ENCODE results near the gene RHBDD1. TPM values are rescaled to one million over a fixed set of nuclear protein-coding genes. Genes with fewer than 3 reads are reported as not detected.

Gene RHBDD1
- total and polyA plus RNA-seq, 2 experiments from 2014 or later: 20.1 to 20.9 TPM

GRCh38 chr2:226913641-226914040, 77.8 kb downstream of the RHBDD1 start:
- no peak for TF ChIP-seq EZH2phosphoT487 (IDR thresholded peaks at IDR 0.05; ENCODE audit: low read depth, severe bottlenecking, unreplicated experiment)
- no peak for TF ChIP-seq EZH2 (IDR thresholded peaks at IDR 0.05; ENCODE audit: borderline replicate concordance)
- no peak for TF ChIP-seq CTCF (IDR thresholded peaks at IDR 0.05; ENCODE audit: poor library complexity)
- H3K36me3 ChIP-seq (replicated peaks; ENCODE audit: insufficient read depth, low read depth): no peaks in the 10 kb centered on the region
- no peaks in the 10 kb centered on the region for H3K9me2 ChIP-seq (replicated peaks; ENCODE audit: insufficient read depth)
- no peaks in the 10 kb centered on the region for H3K9me3 ChIP-seq (ENCODE audit: low read depth)
- no peak overlapping the region for H2AFZ ChIP-seq
- H3K27ac ChIP-seq: no peak overlapping the region
- H3K4me3 ChIP-seq: no peak overlapping the region
- H3K27me3 ChIP-seq: no peaks in the 10 kb centered on the region
- H4K20me1 ChIP-seq (ENCODE audit: insufficient read depth, poor library complexity, severe bottlenecking): no peaks in the 10 kb centered on the region
- DNase-seq (ENCODE audit: low spot score): no peak
- H3K4me1 ChIP-seq (ENCODE audit: insufficient read depth): peaks cover 7% of the 10 kb centered on the region
- H3K4me2 ChIP-seq: no peak overlapping the region
- no peaks in the 10 kb centered on the region for H3K79me2 ChIP-seq

- Histone ChIP-seq H3K79me2 (no peaks in the 10 kb centered on the region), H3K4me1 (ENCODE audit: insufficient read depth) (no peaks in the 10 kb centered on the region), H3K9me2 (replicated peaks; ENCODE audit: insufficient read depth) (no peaks in the 10 kb centered on the region), H3K27ac (no peak overlapping the region), H3K36me3 (replicated peaks; ENCODE audit: insufficient read depth, low read depth) (no peaks in the 10 kb centered on the region), H4K20me1 (ENCODE audit: insufficient read depth, poor library complexity, severe bottlenecking) (no peaks in the 10 kb centered on the region), H3K4me3 (no peak overlapping the region), H3K27me3 (no peaks in the 10 kb centered on the region), H3K4me2 (no peak overlapping the region), H2AFZ (no peak overlapping the region), H3K9me3 (ENCODE audit: low read depth) (no peaks in the 10 kb centered on the region)
- DNase-seq (ENCODE audit: low spot score): no peak
- no peak for TF ChIP-seq EZH2 (IDR thresholded peaks at IDR 0.05; ENCODE audit: borderline replicate concordance)
- TF ChIP-seq CTCF (IDR thresholded peaks at IDR 0.05; ENCODE audit: poor library complexity): no peak
- no peak for TF ChIP-seq EZH2phosphoT487 (IDR thresholded peaks at IDR 0.05; ENCODE audit: low read depth, severe bottlenecking, unreplicated experiment)
- WGBS (ENCODE audit: low lambda C conversion rate, missing lambda C conversion rate): 75% methylated on average over 6 of the region's 6 CpGs
Measured at GRCh38 chr2:226915846-226916360, 80.0 kb downstream of the RHBDD1 start.

- Histone ChIP-seq H3K79me2 (no peaks in the 10 kb centered on the region), H2AFZ (no peak overlapping the region), H4K20me1 (ENCODE audit: insufficient read depth, poor library complexity, severe bottlenecking) (no peaks in the 10 kb centered on the region), H3K9me3 (ENCODE audit: low read depth) (no peaks in the 10 kb centered on the region), H3K27ac (no peak overlapping the region), H3K9me2 (replicated peaks; ENCODE audit: insufficient read depth) (no peaks in the 10 kb centered on the region), H3K36me3 (replicated peaks; ENCODE audit: insufficient read depth, low read depth) (no peaks in the 10 kb centered on the region), H3K4me3 (no peak overlapping the region), H3K4me2 (no peak overlapping the region), H3K4me1 (ENCODE audit: insufficient read depth) (no peaks in the 10 kb centered on the region), H3K27me3 (no peaks in the 10 kb centered on the region)
- no peak for TF ChIP-seq EZH2phosphoT487 (IDR thresholded peaks at IDR 0.05; ENCODE audit: low read depth, severe bottlenecking, unreplicated experiment)
- no peak for TF ChIP-seq CTCF (IDR thresholded peaks at IDR 0.05; ENCODE audit: poor library complexity)
- no peak for TF ChIP-seq EZH2 (IDR thresholded peaks at IDR 0.05; ENCODE audit: borderline replicate concordance)
- WGBS (ENCODE audit: low lambda C conversion rate, missing lambda C conversion rate): 89% methylated on average over 1 of the region's 1 CpG
- no peak for DNase-seq (ENCODE audit: low spot score)
Measured at GRCh38 chr2:226916669-226917068, 80.8 kb downstream of the RHBDD1 start.

GRCh38 chr2:226932443-226932842, 96.6 kb downstream of the RHBDD1 start:
- no peaks in the 10 kb centered on the region for H3K36me3 ChIP-seq (replicated peaks; ENCODE audit: insufficient read depth, low read depth)
- H3K4me2 ChIP-seq: no peak overlapping the region
- no peak overlapping the region for H3K27ac ChIP-seq
- no peaks in the 10 kb centered on the region for H3K79me2 ChIP-seq
- no peak overlapping the region for H2AFZ ChIP-seq
- no peaks in the 10 kb centered on the region for H4K20me1 ChIP-seq (ENCODE audit: insufficient read depth, poor library complexity, severe bottlenecking)
- no peaks in the 10 kb centered on the region for H3K27me3 ChIP-seq
- no peaks in the 10 kb centered on the region for H3K4me1 ChIP-seq (ENCODE audit: insufficient read depth)
- no peaks in the 10 kb centered on the region for H3K9me2 ChIP-seq (replicated peaks; ENCODE audit: insufficient read depth)
- H3K4me3 ChIP-seq: no peak overlapping the region
- no peaks in the 10 kb centered on the region for H3K9me3 ChIP-seq (ENCODE audit: low read depth)
- no peak for TF ChIP-seq CTCF (IDR thresholded peaks at IDR 0.05; ENCODE audit: poor library complexity)
- no peak for TF ChIP-seq EZH2phosphoT487 (IDR thresholded peaks at IDR 0.05; ENCODE audit: low read depth, severe bottlenecking, unreplicated experiment)
- no peak for TF ChIP-seq EZH2 (IDR thresholded peaks at IDR 0.05; ENCODE audit: borderline replicate concordance)
- DNase-seq (ENCODE audit: low spot score): no peak
- WGBS (ENCODE audit: low lambda C conversion rate, missing lambda C conversion rate): 87% methylated on average over 5 of the region's 5 CpGs

Measured in hepatocyte (in vitro differentiated cells).